ENCODE measurements around the gene ZNF438. TPM values are rescaled to one million over a fixed set of nuclear protein-coding genes. Genes with fewer than 3 reads are reported as not detected.
"Not testable (repeated sequence)": the region's sequence is repeated elsewhere in the genome, so short reads cannot be mapped to it uniquely, and the experiment has no call there.

The ZNF438 gene
- total RNA-seq, 2 donors from 2014 or later = 2.6 to 2.9 TPM

- H3K4me1 ChIP-seq = no peaks in the 10 kb centered on the region
- intact Hi-C loops (cut with DNase I) = no loop called here
- no peak for TF ChIP-seq CTCF (IDR thresholded peaks at IDR 0.05)
- TF ChIP-seq POLR2A (IDR thresholded peaks at IDR 0.05) = no peak
- 77 to 87% methylated on average over 3 of the region's 3 CpGs for WGBS, 2 donors
- H3K4me3 ChIP-seq = no peak overlapping the region
- ATAC-seq = no peak
- no peaks in the 10 kb centered on the region for H3K36me3 ChIP-seq (replicated peaks in 1 of 2; ENCODE audit: insufficient read depth in 1 of 2, low read depth in 2 of 2)
- no peak for DNase-seq
- H3K27ac ChIP-seq = no peak overlapping the region
- no peaks in the 10 kb centered on the region for H3K9me3 ChIP-seq
- H3K27me3 ChIP-seq = no peaks in the 10 kb centered on the region
Measured at GRCh38 chr10:30911303-30911863, 120.3 kb downstream of the ZNF438 start.

- H3K4me1 ChIP-seq = no peaks in the 10 kb centered on the region
- 90 to 94% methylated on average over 2 of the region's 2 CpGs for WGBS, 2 donors
- no peaks in the 10 kb centered on the region for H3K9me3 ChIP-seq
- TF ChIP-seq POLR2A (IDR thresholded peaks at IDR 0.05) (no peak), CTCF (IDR thresholded peaks at IDR 0.05) (no peak)
- no peaks in the 10 kb centered on the region for H3K27me3 ChIP-seq
- no peak overlapping the region for H3K27ac ChIP-seq
- intact Hi-C loops (cut with DNase I) = no loop called here
- ATAC-seq (no peak), DNase-seq (no peak)
- no peaks in the 10 kb centered on the region for H3K36me3 ChIP-seq (replicated peaks in 1 of 2; ENCODE audit: insufficient read depth in 1 of 2, low read depth in 2 of 2)
- no peak overlapping the region for H3K4me3 ChIP-seq
Measured at GRCh38 chr10:30903397-30904138, 128.1 kb downstream of the ZNF438 start.

- Histone ChIP-seq H3K4me1 (no peaks in the 10 kb centered on the region), H3K9me3 (no peaks in the 10 kb centered on the region), H3K27ac (no peak overlapping the region), H3K27me3 (no peaks in the 10 kb centered on the region), H3K4me3 (no peak overlapping the region), H3K36me3 (replicated peaks in 1 of 2; ENCODE audit: insufficient read depth in 1 of 2, low read depth in 2 of 2) (no peaks in the 10 kb centered on the region)
- ATAC-seq (no peak), DNase-seq (no peak)
- intact Hi-C loops (cut with DNase I) = no loop called here
- TF ChIP-seq CTCF (IDR thresholded peaks at IDR 0.05) = no peak
- TF ChIP-seq POLR2A (IDR thresholded peaks at IDR 0.05) = no peak
- 94 to 95% methylated on average over 24 to 36 of the region's 37 CpGs for WGBS, 2 donors
Measured at GRCh38 chr10:30902621-30903396, 128.9 kb downstream of the ZNF438 start.

GRCh38 chr10:30901487-30901886 lies 130.2 kb downstream of the ZNF438 start:
- DNase-seq; intact Hi-C loops (cut with DNase I); H3K4me3 ChIP-seq; H3K4me1 ChIP-seq; H3K27ac ChIP-seq; H3K9me3 ChIP-seq; ATAC-seq; H3K36me3 ChIP-seq (replicated peaks in 1 of 2; ENCODE audit: insufficient read depth in 1 of 2, low read depth in 2 of 2); H3K27me3 ChIP-seq: not testable (repeated sequence)
- WGBS, 2 donors = 95 to 97% methylated on average over 21 of the region's 21 CpGs

- Histone ChIP-seq H3K27me3 (no peaks in the 10 kb centered on the region), H3K4me3 (no peak overlapping the region), H3K4me1 (no peaks in the 10 kb centered on the region), H3K36me3 (replicated peaks in 1 of 2; ENCODE audit: insufficient read depth in 1 of 2, low read depth in 2 of 2) (no peaks in the 10 kb centered on the region), H3K9me3 (no peaks in the 10 kb centered on the region), H3K27ac (no peak overlapping the region)
- TF ChIP-seq POLR2A (IDR thresholded peaks at IDR 0.05) (no peak), CTCF (IDR thresholded peaks at IDR 0.05) (no peak)
- DNase-seq (no peak), ATAC-seq (no peak)
- WGBS, 2 donors = 86 to 95% methylated on average over 1 of the region's 1 CpG
- intact Hi-C loops (cut with DNase I) = no loop called here
Measured at GRCh38 chr10:30898964-30899363, 132.7 kb downstream of the ZNF438 start.
